HEK293 (cell line): ENCODE data around the gene HOXB8.

ENCODE experiments used
- ATF2 ChIP-seq: fragments of 450-650 bp; formaldehyde crosslinking; IDR thresholded peaks from 2 replicates; pipeline ENCODE4 v1.5.1; 2016; ENCODE audit warnings: missing biosample characterization, missing genetic modification characterization, low read depth
- YY1 ChIP-seq: fragments of 450-650 bp; formaldehyde crosslinking; IDR thresholded peaks from 2 replicates; pipeline ENCODE4 v1.5.1; 2018; ENCODE audit warnings: missing biosample characterization, missing genetic modification characterization
- TF ChIP-seq, protein P1 (sequence below): fragments of 450-650 bp; formaldehyde crosslinking; IDR thresholded peaks from 2 replicates; pipeline ENCODE4; 2016; ENCODE audit warnings: missing biosample characterization, missing genetic modification characterization

DNA sequence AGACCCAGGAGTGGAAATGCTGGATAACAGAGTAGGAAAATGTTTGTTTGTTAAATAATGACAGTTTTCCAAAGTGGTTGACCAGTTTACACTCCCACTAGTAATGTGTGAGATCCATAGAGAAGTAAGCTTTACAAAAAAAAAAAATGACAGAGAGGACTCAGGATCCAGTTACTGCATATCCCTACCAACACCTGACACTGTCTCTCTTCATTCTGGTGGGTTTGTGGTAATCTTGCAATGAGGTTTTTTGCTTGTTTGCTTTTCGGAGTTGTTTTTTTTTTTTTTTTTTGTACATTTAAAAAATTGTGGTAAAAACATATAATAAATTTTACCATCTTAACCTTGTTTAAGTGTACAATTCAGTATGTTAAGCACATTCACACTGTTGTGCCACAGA is 34.6 kb upstream of the HOXB8 start:
- TF ChIP-seq ATF2 (tag by site-specific recombination) (no peak), YY1 (tag by site-specific recombination) (no peak)
- TF ChIP-seq, protein P1, sequence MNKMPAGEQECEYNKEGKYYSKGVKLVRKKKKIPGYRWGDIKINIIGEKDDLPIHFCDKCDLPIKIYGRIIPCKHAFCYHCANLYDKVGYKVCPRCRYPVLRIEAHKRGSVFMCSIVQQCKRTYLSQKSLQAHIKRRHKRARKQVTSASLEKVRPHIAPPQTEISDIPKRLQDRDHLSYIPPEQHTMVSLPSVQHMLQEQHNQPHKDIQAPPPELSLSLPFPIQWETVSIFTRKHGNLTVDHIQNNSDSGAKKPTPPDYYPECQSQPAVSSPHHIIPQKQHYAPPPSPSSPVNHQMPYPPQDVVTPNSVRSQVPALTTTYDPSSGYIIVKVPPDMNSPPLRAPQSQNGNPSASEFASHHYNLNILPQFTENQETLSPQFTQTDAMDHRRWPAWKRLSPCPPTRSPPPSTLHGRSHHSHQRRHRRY (tag by site-specific recombination) = no peak
